ENCODE results near the gene MARCHF7.
"Not testable (repeated sequence)": the region's sequence is repeated elsewhere in the genome, so short reads cannot be mapped to it uniquely, and the experiment has no call there.

The MARCHF7 gene

GRCh38 chr2:159722580-159722979, 10.3 kb downstream of the MARCHF7 start:
- DNase-seq: no peak

- DNase-seq: not testable (repeated sequence)
These were observed 12.7 kb downstream of the MARCHF7 start for GRCh38 chr2:159724795-159725572.

GRCh38 chr2:159725713-159726112, 13.4 kb downstream of the MARCHF7 start:
- DNase-seq: no peak

GRCh38 chr2:159728629-159729028, 16.3 kb downstream of the MARCHF7 start:
- DNase-seq: no peak

GRCh38 chr2:159735648-159736047, 23.3 kb downstream of the MARCHF7 start:
- no peak for DNase-seq

- no peak for DNase-seq
These were observed 23.7 kb downstream of the MARCHF7 start for GRCh38 chr2:159736048-159736447.

GRCh38 chr2:159737292-159737916, 25.1 kb downstream of the MARCHF7 start:
- DNase-seq: no peak

GRCh38 chr2:159737917-159738296, 25.6 kb downstream of the MARCHF7 start:
- no peak for DNase-seq

- no peak for DNase-seq
These were observed 26.4 kb downstream of the MARCHF7 start for GRCh38 chr2:159738509-159739390.

GRCh38 chr2:159742846-159743245, 30.5 kb downstream of the MARCHF7 start:
- no peak for DNase-seq

GRCh38 chr2:159744363-159744762, 32.1 kb downstream of the MARCHF7 start:
- no peak for DNase-seq

GRCh38 chr2:159745237-159745636, 32.9 kb downstream of the MARCHF7 start:
- DNase-seq: not testable (repeated sequence)

GRCh38 chr2:159748089-159748488, 35.8 kb downstream of the MARCHF7 start:
- no peak for DNase-seq

- no peak for DNase-seq
These were observed 38.6 kb downstream of the MARCHF7 start for GRCh38 chr2:159750873-159751272.

GRCh38 chr2:159753797-159754196, 41.5 kb downstream of the MARCHF7 start:
- DNase-seq: no peak

- DNase-seq: no peak
These were observed 42.7 kb downstream of the MARCHF7 start for GRCh38 chr2:159755014-159755413.

- peak; percentile 27 for DNase-seq
These were observed 43.5 kb downstream of the MARCHF7 start for GRCh38 chr2:159755788-159756187.

- no peak for DNase-seq
These were observed 45.9 kb downstream of the MARCHF7 start for GRCh38 chr2:159758239-159758638.

- no peak for DNase-seq
These were observed 46.4 kb downstream of the MARCHF7 start for GRCh38 chr2:159758686-159759085.

GRCh38 chr2:159759577-159759976, 47.3 kb downstream of the MARCHF7 start:
- no peak for DNase-seq

GRCh38 chr2:159760326-159760725, 48.0 kb downstream of the MARCHF7 start:
- no peak for DNase-seq

GRCh38 chr2:159762075-159762474, 49.8 kb downstream of the MARCHF7 start:
- DNase-seq: no peak
